HCT116 (cell line): Measurements from ENCODE around the gene ENGASE. TPM values are rescaled to one million over a fixed set of nuclear protein-coding genes. Genes with fewer than 3 reads are reported as not detected.

Experiments used
- ATAC-seq: fragments of 200-7000 bp; cut with Tn5 transposase; 2 replicates; pipeline ENCODE4 v1.9.1; 2020; ENCODE audit warnings: mild to moderate bottlenecking, moderate library complexity
- BruUV-seq: library from RNA; stranded (reverse); fragments of 400-500 nt; replicated peaks from 2 replicates; lab custom pipeline; 2021; lab: Mats Ljungman, UMichigan
- CTCF ChIA-PET: fragments of 300-600 bp; sonication (Branson Sonifier 250); formaldehyde crosslinking; loops from one replicate; lab custom pipeline; 2021; ENCODE audit warnings: antibody characterized with exemption; lab: Charles Lee
- POLR2A ChIA-PET: fragments of 300-600, 350-600 bp; sonication (Branson Sonifier 250); formaldehyde crosslinking; loops from one replicate; lab custom pipeline; 2021; ENCODE audit warnings: antibody characterized with exemption; lab: Charles Lee
- RAD21 ChIA-PET, 2 experiments: fragments of 300-600 bp; sonication (Branson Sonifier 250); formaldehyde crosslinking; loops; one replicate each; lab custom pipeline; 2023; ENCODE audit warnings: low total read pairs in 2 of 2; ENCODE audit not compliant: uncharacterized antibody in 2 of 2, unreplicated experiment in 2 of 2, low non-redundant PET in 1 of 2; lab: Charles Lee
- DNase-seq: peaks from one replicate; pipeline ENCODE4 v3.0.0-alpha.2; 2010; ENCODE audit warnings: low read depth, low spot score
- H2AFZ ChIP-seq: fragments of 200-600 bp; shearing (Covaris generic), sonication (generic); 2 replicates; pipeline ENCODE4 v1.6.1; 2017; ENCODE audit warnings: low read depth, mixed run types, mixed read lengths, antibody characterized with exemption, low read length; ENCODE audit not compliant: poor library complexity, severe bottlenecking
- H3K27ac ChIP-seq: 2 replicates; pipeline ENCODE4 v1.5.1; 2012; ENCODE audit warnings: low read depth, low read length
- H3K27me3 ChIP-seq: fragments of 200-600 bp; sonication (generic); 2 replicates; pipeline ENCODE4 v1.6.1; 2016; ENCODE audit warnings: mixed run types, low read length, mixed read lengths; ENCODE audit not compliant: insufficient read depth
- H3K36me3 ChIP-seq, 2 experiments: fragments of 200-500 bp in 1 of 2; fragments of 200-600 bp in 1 of 2; sonication (Bioruptor generic) in 1 of 2; sonication (generic) in 1 of 2; 2 replicates each; pipeline versions ENCODE4 v1.5.1 to v1.6.1; 2014 to 2016; ENCODE audit warnings: low read length in 2 of 2, inconsistent platforms in 1 of 2, mixed read lengths in 1 of 2, mixed run types in 1 of 2; ENCODE audit not compliant: insufficient read depth in 2 of 2, control insufficient read depth in 1 of 2
- H3K4me1 ChIP-seq, 2 experiments: fragments of 200-600 bp in 1 of 2; sonication (generic) in 1 of 2; 2 replicates each; pipeline versions ENCODE4 v1.5.1 to v1.6.1; 2012 to 2017; ENCODE audit warnings: low read length in 2 of 2, inconsistent platforms in 1 of 2, mild to moderate bottlenecking in 1 of 2, mixed read lengths in 1 of 2, mixed run types in 1 of 2, moderate library complexity in 1 of 2; ENCODE audit not compliant: insufficient read depth in 2 of 2, control insufficient read depth in 1 of 2
- H3K4me2 ChIP-seq: fragments of 200-600 bp; sonication (generic); 2 replicates; pipeline ENCODE4 v1.6.1; 2017; ENCODE audit warnings: mixed run types, low read length, mixed read lengths
- H3K4me3 ChIP-seq, 2 experiments: fragments of 200-600 bp in 1 of 2; sonication (generic) in 1 of 2; replicated peaks in 1 of 2; 2 replicates each; pipeline ENCODE4 v1.5.1; 2011 to 2016; ENCODE audit warnings: low read length in 2 of 2, control low read depth in 1 of 2, low read depth in 1 of 2, mild to moderate bottlenecking in 1 of 2, mixed read lengths in 1 of 2, mixed run types in 1 of 2
- H3K79me2 ChIP-seq: fragments of 200-600 bp; sonication (generic); 2 replicates; pipeline ENCODE4 v1.6.1; 2017; ENCODE audit warnings: mild to moderate bottlenecking, mixed run types, low read length, moderate library complexity, mixed read lengths; ENCODE audit not compliant: insufficient read depth
- H3K9ac ChIP-seq: fragments of 200-600 bp; sonication (generic); 2 replicates; pipeline ENCODE4 v1.6.1; 2016; ENCODE audit warnings: low read length, mixed read lengths
- H3K9me2 ChIP-seq: fragments of 200-600 bp; sonication (generic), shearing (Covaris generic); 2 replicates; pipeline ENCODE4 v1.6.1; 2017; ENCODE audit warnings: mixed run types, mild to moderate bottlenecking, moderate library complexity; ENCODE audit not compliant: insufficient read depth
- H3K9me3 ChIP-seq, 2 experiments: fragments of 200-500 bp in 1 of 2; fragments of 200-600 bp in 1 of 2; sonication (Bioruptor generic) in 1 of 2; sonication (generic) in 1 of 2; 2 replicates each; pipeline ENCODE4 v1.6.1; 2014 to 2017; ENCODE audit warnings: low read length in 2 of 2, mixed read lengths in 2 of 2, inconsistent platforms in 1 of 2, low read depth in 1 of 2, mild to moderate bottlenecking in 1 of 2, mixed run types in 1 of 2, moderate library complexity in 1 of 2; ENCODE audit not compliant: control insufficient read depth in 1 of 2, insufficient read depth in 1 of 2
- H4K20me1 ChIP-seq: fragments of 200-600 bp; sonication (generic), shearing (Covaris generic); 2 replicates; pipeline ENCODE4 v1.6.1; 2017; ENCODE audit warnings: mixed run types, mild to moderate bottlenecking, moderate library complexity; ENCODE audit not compliant: insufficient read depth
- ELF1 ChIP-seq: IDR thresholded peaks from 2 replicates; pipeline ENCODE4 v1.6.1; 2012; ENCODE audit warnings: low read depth, borderline replicate concordance
- JUND ChIP-seq: IDR thresholded peaks from 2 replicates; pipeline ENCODE4 v1.6.1; 2012
- MAX ChIP-seq: IDR thresholded peaks from 2 replicates; pipeline ENCODE4 v1.6.1; 2012
- POLR2AphosphoS5 ChIP-seq: IDR thresholded peaks from 2 replicates; pipeline ENCODE4 v1.6.1; 2011; ENCODE audit warnings: mild to moderate bottlenecking, low read depth, low read length, moderate library complexity
- RAD21 ChIP-seq: IDR thresholded peaks from 2 replicates; pipeline ENCODE4 v1.6.1; 2012; ENCODE audit warnings: low read depth, mild to moderate bottlenecking
- SP1 ChIP-seq: IDR thresholded peaks from 2 replicates; pipeline ENCODE4 v1.6.1; 2012; ENCODE audit warnings: low read depth
- SRF ChIP-seq: IDR thresholded peaks from 2 replicates; pipeline ENCODE4 v1.6.1; 2012; ENCODE audit warnings: low read depth
- YY1 ChIP-seq: IDR thresholded peaks from 2 replicates; pipeline ENCODE4 v1.6.1; 2011; ENCODE audit warnings: low read length, low read depth, moderate library complexity, mild to moderate bottlenecking; ENCODE audit not compliant: insufficient replicate concordance; ENCODE audit errors: extremely low read depth
- ZNF274 ChIP-seq: fragments of 200-500 bp; sonication (Bioruptor generic); IDR thresholded peaks from 2 replicates; pipeline ENCODE4 v1.6.1; 2014; ENCODE audit warnings: mild to moderate bottlenecking, low read depth, low read length, inconsistent platforms
- intact Hi-C: fragments of 100-400 bp; cut with micrococcal nuclease; formaldehyde crosslinking; loops from 2 replicates; pipeline ENCODE4 v1.10.0; 2022
- total RNA-seq: library from RNA; stranded (reverse); gene quantifications from one replicate; pipeline ENCODE4 v1.2.1, GENCODE V29; 2021; ENCODE audit not compliant: unreplicated experiment
- TF ChIP-seq, protein P1 (sequence below): IDR thresholded peaks from 2 replicates; pipeline ENCODE4 v1.6.1; 2012
- TF ChIP-seq, protein P2 (sequence below), 3 experiments: fragments of 200-600 bp in 1 of 3; sonication (generic) in 1 of 3; IDR thresholded peaks in 2 of 3; conservative IDR thresholded peaks in 1 of 3; 2 replicates each; pipeline ENCODE4 v1.5.1; 2012 to 2017; ENCODE audit warnings: low read depth in 2 of 3, low read length in 2 of 3, antibody characterized with exemption in 1 of 3, borderline replicate concordance in 1 of 3, control low read depth in 1 of 3, mild to moderate bottlenecking in 1 of 3, mixed read lengths in 1 of 3, mixed run types in 1 of 3, moderate library complexity in 1 of 3; ENCODE audit not compliant: insufficient read depth in 1 of 3
- TF ChIP-seq, protein P3 (sequence below): IDR thresholded peaks from 2 replicates; pipeline ENCODE4 v1.6.1; 2012; ENCODE audit warnings: low read depth

The ENGASE gene
- total RNA-seq, 1 experiment from 2014 or later, result 54.2 TPM

GRCh38 chr17:79066963-79067362 is 7.7 kb upstream of the ENGASE start:
- Histone ChIP-seq H3K4me3 (no peak overlapping the region), H3K9me3 (no peaks in the 10 kb centered on the region), H3K4me2 (no peak overlapping the region), H3K4me1 (no peaks in the 10 kb centered on the region), H3K9ac (no peak overlapping the region), H2AFZ (no peak overlapping the region), H3K27ac (no peak overlapping the region), H3K9me2 (no peaks in the 10 kb centered on the region), H4K20me1 (no peaks in the 10 kb centered on the region), H3K36me3 (no peaks in the 10 kb centered on the region), H3K79me2 (no peaks in the 10 kb centered on the region), H3K27me3 (no peaks in the 10 kb centered on the region)
- ATAC-seq (no peak), DNase-seq (no peak)
- intact Hi-C loops, result no loop called here
- TF ChIP-seq ZNF274, result no peak
- CTCF ChIA-PET, result interaction anchor here (1.0 to 1.8 kb wide), 3 partner anchors 21 to 325 kb away, joined by 3 to 5 read pairs (median 5); no protein-coding TSS in a partner anchor
- no TSS peak for BruUV-seq
- RAD21 ChIA-PET, result interaction anchor here in 1 of 2 experiments (1.1 kb wide), 1 partner anchor 325 kb away, joined by 3 read pairs; no protein-coding TSS in a partner anchor
- POLR2A ChIA-PET, result interaction anchor here (0.6 kb wide), 1 partner anchor 166 kb away, joined by 3 read pairs; no protein-coding TSS in a partner anchor

GRCh38 chr17:79070266-79070880 is 4.3 kb upstream of the ENGASE start:
- Histone ChIP-seq H3K9me3 (no peaks in the 10 kb centered on the region), H3K4me2 (no peak overlapping the region), H3K27me3 (no peaks in the 10 kb centered on the region), H4K20me1 (no peaks in the 10 kb centered on the region), H3K4me3 (no peak overlapping the region), H3K9ac (no peak overlapping the region), H3K79me2 (peaks cover under 1% of the 10 kb centered on the region; the same call in 1 of the 2 replicates), H3K27ac (no peak overlapping the region), H3K4me1 (peaks cover 6 to 14% of the 10 kb centered on the region in 2 experiments; a peak in 3 of 4 replicates), H3K9me2 (no peaks in the 10 kb centered on the region), H3K36me3 (no peaks in the 10 kb centered on the region), H2AFZ (no peak overlapping the region)
- ChIA-PET CTCF (interaction anchor here (0.7 to 2.0 kb wide), 5 partner anchors 11 to 323 kb away, joined by 3 to 6 read pairs (median 4); no protein-coding TSS in a partner anchor), POLR2A (interaction anchor here (0.6 kb wide), 1 partner anchor 15 kb away, joined by 3 read pairs; no protein-coding TSS in a partner anchor), RAD21 (interaction anchor here in 1 of 2 experiments (0.7 kb wide), 1 partner anchor 881 kb away, joined by 6 read pairs; no protein-coding TSS in a partner anchor)
- no peak for DNase-seq
- no TSS peak for BruUV-seq
- ATAC-seq, result no peak
- intact Hi-C loops, result no loop called here
- TF ChIP-seq ELF1, result no peak
- no peak for TF ChIP-seq MAX
- TF ChIP-seq RAD21, result no peak
- no peak for TF ChIP-seq SRF
- TF ChIP-seq, protein P1, sequence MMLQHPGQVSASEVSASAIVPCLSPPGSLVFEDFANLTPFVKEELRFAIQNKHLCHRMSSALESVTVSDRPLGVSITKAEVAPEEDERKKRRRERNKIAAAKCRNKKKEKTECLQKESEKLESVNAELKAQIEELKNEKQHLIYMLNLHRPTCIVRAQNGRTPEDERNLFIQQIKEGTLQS, result no peak
- no peak for TF ChIP-seq ZNF274
- no peak for TF ChIP-seq POLR2AphosphoS5
- TF ChIP-seq, protein P2, sequence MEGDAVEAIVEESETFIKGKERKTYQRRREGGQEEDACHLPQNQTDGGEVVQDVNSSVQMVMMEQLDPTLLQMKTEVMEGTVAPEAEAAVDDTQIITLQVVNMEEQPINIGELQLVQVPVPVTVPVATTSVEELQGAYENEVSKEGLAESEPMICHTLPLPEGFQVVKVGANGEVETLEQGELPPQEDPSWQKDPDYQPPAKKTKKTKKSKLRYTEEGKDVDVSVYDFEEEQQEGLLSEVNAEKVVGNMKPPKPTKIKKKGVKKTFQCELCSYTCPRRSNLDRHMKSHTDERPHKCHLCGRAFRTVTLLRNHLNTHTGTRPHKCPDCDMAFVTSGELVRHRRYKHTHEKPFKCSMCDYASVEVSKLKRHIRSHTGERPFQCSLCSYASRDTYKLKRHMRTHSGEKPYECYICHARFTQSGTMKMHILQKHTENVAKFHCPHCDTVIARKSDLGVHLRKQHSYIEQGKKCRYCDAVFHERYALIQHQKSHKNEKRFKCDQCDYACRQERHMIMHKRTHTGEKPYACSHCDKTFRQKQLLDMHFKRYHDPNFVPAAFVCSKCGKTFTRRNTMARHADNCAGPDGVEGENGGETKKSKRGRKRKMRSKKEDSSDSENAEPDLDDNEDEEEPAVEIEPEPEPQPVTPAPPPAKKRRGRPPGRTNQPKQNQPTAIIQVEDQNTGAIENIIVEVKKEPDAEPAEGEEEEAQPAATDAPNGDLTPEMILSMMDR (IDR thresholded peaks at IDR 0.05 in 2 of 3, conservative IDR thresholded peaks at IDR 0.05 in 1 of 3; ENCODE audit: borderline replicate concordance in 1 of 3, insufficient read depth in 1 of 3, low read depth in 2 of 3, low read length in 2 of 3), result no peak
- TF ChIP-seq JUND, result no peak
- no peak for TF ChIP-seq SP1
- TF ChIP-seq, protein P3, sequence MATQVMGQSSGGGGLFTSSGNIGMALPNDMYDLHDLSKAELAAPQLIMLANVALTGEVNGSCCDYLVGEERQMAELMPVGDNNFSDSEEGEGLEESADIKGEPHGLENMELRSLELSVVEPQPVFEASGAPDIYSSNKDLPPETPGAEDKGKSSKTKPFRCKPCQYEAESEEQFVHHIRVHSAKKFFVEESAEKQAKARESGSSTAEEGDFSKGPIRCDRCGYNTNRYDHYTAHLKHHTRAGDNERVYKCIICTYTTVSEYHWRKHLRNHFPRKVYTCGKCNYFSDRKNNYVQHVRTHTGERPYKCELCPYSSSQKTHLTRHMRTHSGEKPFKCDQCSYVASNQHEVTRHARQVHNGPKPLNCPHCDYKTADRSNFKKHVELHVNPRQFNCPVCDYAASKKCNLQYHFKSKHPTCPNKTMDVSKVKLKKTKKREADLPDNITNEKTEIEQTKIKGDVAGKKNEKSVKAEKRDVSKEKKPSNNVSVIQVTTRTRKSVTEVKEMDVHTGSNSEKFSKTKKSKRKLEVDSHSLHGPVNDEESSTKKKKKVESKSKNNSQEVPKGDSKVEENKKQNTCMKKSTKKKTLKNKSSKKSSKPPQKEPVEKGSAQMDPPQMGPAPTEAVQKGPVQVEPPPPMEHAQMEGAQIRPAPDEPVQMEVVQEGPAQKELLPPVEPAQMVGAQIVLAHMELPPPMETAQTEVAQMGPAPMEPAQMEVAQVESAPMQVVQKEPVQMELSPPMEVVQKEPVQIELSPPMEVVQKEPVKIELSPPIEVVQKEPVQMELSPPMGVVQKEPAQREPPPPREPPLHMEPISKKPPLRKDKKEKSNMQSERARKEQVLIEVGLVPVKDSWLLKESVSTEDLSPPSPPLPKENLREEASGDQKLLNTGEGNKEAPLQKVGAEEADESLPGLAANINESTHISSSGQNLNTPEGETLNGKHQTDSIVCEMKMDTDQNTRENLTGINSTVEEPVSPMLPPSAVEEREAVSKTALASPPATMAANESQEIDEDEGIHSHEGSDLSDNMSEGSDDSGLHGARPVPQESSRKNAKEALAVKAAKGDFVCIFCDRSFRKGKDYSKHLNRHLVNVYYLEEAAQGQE, result no peak
- no peak for TF ChIP-seq YY1
